MM.1S (cell line): Measurements from ENCODE around the gene DACH1.

ENCODE experiments used
- DNase-seq: peaks from one replicate; pipeline ENCODE4 v3.0.0-alpha.2; 2015
- H2AFZ ChIP-seq: fragments of 300-600 bp; sonication (generic); 2 replicates; pipeline ENCODE4 v1.6.0; 2016; ENCODE audit warnings: antibody characterized with exemption, low read length
- H3F3A ChIP-seq: fragments of 300-600 bp; sonication (generic); 2 replicates; pipeline ENCODE4 v1.6.1; 2016; ENCODE audit warnings: mild to moderate bottlenecking, antibody characterized with exemption, low read length, moderate library complexity, mixed read lengths; ENCODE audit not compliant: insufficient read depth
- H3K27ac ChIP-seq: fragments of 300-600 bp; sonication (generic); 2 replicates; pipeline ENCODE4 v1.5.1; 2016; ENCODE audit warnings: mild to moderate bottlenecking, low read length
- H3K27me3 ChIP-seq: fragments of 300-600 bp; sonication (generic); replicated peaks from 2 replicates; pipeline ENCODE4 v1.6.0; 2016; ENCODE audit warnings: low read length; ENCODE audit not compliant: insufficient read depth
- H3K36me3 ChIP-seq: fragments of 300-600 bp; sonication (generic); replicated peaks from 2 replicates; pipeline ENCODE4 v1.6.1; 2016; ENCODE audit warnings: mild to moderate bottlenecking, low read length, mixed read lengths; ENCODE audit not compliant: insufficient read depth
- H3K4me1 ChIP-seq: fragments of 300-600 bp; sonication (generic); 2 replicates; pipeline ENCODE4 v1.6.1; 2016; ENCODE audit warnings: low read length, mixed read lengths
- H3K4me2 ChIP-seq: fragments of 300-600 bp; sonication (generic); 2 replicates; pipeline ENCODE4 v1.6.0; 2016; ENCODE audit warnings: low read depth, low read length
- H3K4me3 ChIP-seq: fragments of 300-600 bp; sonication (generic); 2 replicates; pipeline ENCODE4 v1.5.1; 2016; ENCODE audit warnings: low read length, mixed read lengths
- H3K79me2 ChIP-seq: fragments of 300-600 bp; sonication (generic); 2 replicates; pipeline ENCODE4 v1.6.1; 2016; ENCODE audit warnings: mixed run types, low read length, mixed read lengths
- H3K9ac ChIP-seq: fragments of 300-600 bp; sonication (generic); 2 replicates; pipeline ENCODE4 v1.6.1; 2016; ENCODE audit warnings: low read length, mixed read lengths
- H3K9me2 ChIP-seq: fragments of 300-600 bp; sonication (generic); replicated peaks from 2 replicates; pipeline ENCODE4 v1.6.1; 2016; ENCODE audit warnings: mild to moderate bottlenecking, low read length, mixed read lengths; ENCODE audit not compliant: insufficient read depth
- H3K9me3 ChIP-seq: fragments of 300-600 bp; sonication (generic); replicated peaks from 2 replicates; pipeline ENCODE4 v1.6.1; 2016; ENCODE audit warnings: mild to moderate bottlenecking, low read length, mixed read lengths; ENCODE audit not compliant: insufficient read depth
- H4K20me1 ChIP-seq: fragments of 300-600 bp; sonication (generic); 2 replicates; pipeline ENCODE4 v1.6.1; 2016; ENCODE audit warnings: mild to moderate bottlenecking, low read length, moderate library complexity, mixed read lengths; ENCODE audit not compliant: insufficient read depth
- EZH2 ChIP-seq: fragments of 300-600 bp; sonication (generic); optimal IDR thresholded peaks from 2 replicates; pipeline ENCODE3; 2017; ENCODE audit warnings: low read depth, mild to moderate bottlenecking, antibody characterized with exemption, low read length, mixed read lengths
- EZH2phosphoT487 ChIP-seq: fragments of 300-600 bp; sonication (generic); IDR thresholded peaks from 2 replicates; pipeline ENCODE4 v1.6.1; 2018; ENCODE audit warnings: antibody characterized with exemption, low read length
- TF ChIP-seq, protein P1 (sequence below): fragments of 300-600 bp; sonication (generic); IDR thresholded peaks from 2 replicates; pipeline ENCODE4 v1.5.1; 2016; ENCODE audit warnings: antibody characterized with exemption, low read length, mixed read lengths

The DACH1 gene

DNA sequence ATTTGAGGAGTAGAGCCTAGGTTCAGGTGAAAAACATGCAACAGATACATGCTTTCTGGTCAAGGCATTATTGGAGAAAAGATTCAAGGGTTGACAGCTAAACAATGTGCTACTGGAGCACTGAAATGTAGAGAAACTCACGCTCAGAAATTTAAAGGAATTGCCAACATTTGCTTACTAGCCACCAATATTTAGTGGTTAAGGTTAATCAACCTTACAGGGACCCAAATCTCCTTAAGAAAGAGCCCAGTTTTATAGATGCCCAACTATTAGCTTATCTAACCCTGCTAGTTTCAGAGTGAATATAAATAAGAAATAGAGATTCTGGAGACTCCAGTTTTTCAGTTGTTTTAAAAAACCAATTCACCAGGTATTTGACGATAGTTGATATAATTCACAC is 203.6 kb downstream of the DACH1 start:
- Histone ChIP-seq H2AFZ (no peak overlapping the region), H3K4me2 (no peak overlapping the region), H3K79me2 (no peaks in the 10 kb centered on the region), H3K9me2 (no peaks in the 10 kb centered on the region), H3K27ac (no peak overlapping the region), H3K9ac (no peak overlapping the region), H3K36me3 (no peaks in the 10 kb centered on the region), H3K4me3 (no peak overlapping the region), H3K9me3 (no peaks in the 10 kb centered on the region), H4K20me1 (no peaks in the 10 kb centered on the region), H3F3A (no peaks in the 10 kb centered on the region), H3K4me1 (no peaks in the 10 kb centered on the region), H3K27me3 (no peaks in the 10 kb centered on the region)
- TF ChIP-seq EZH2 = no peak
- DNase-seq = no peak

DNA sequence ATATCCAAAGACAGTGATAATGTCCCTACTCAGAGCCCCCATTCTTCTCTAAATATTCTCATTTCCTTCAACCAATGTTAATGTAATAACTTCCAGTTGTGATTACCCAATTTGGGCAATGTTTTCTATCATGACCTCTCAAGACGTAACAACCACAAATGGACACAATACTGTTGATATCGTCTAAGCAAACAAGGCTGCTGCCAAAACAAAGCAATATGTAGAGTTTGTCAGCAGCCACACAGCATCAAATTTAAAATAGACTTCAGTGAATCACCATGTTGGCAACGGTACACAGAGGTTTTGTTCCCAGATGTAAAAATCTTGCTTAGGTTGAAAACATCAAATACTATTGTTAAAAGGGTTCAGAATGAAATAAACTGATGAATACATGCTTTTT is 205.1 kb downstream of the DACH1 start:
- no peaks in the 10 kb centered on the region for H3K4me1 ChIP-seq
- no peaks in the 10 kb centered on the region for H3K9me2 ChIP-seq
- no peak for TF ChIP-seq EZH2phosphoT487
- TF ChIP-seq, protein P1, sequence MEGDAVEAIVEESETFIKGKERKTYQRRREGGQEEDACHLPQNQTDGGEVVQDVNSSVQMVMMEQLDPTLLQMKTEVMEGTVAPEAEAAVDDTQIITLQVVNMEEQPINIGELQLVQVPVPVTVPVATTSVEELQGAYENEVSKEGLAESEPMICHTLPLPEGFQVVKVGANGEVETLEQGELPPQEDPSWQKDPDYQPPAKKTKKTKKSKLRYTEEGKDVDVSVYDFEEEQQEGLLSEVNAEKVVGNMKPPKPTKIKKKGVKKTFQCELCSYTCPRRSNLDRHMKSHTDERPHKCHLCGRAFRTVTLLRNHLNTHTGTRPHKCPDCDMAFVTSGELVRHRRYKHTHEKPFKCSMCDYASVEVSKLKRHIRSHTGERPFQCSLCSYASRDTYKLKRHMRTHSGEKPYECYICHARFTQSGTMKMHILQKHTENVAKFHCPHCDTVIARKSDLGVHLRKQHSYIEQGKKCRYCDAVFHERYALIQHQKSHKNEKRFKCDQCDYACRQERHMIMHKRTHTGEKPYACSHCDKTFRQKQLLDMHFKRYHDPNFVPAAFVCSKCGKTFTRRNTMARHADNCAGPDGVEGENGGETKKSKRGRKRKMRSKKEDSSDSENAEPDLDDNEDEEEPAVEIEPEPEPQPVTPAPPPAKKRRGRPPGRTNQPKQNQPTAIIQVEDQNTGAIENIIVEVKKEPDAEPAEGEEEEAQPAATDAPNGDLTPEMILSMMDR = no peak
- no peak for TF ChIP-seq EZH2
- H3K9me3 ChIP-seq = no peaks in the 10 kb centered on the region
- H3F3A ChIP-seq = no peaks in the 10 kb centered on the region
- no peak overlapping the region for H3K27ac ChIP-seq
- no peak overlapping the region for H2AFZ ChIP-seq
- no peak overlapping the region for H3K4me3 ChIP-seq
- no peaks in the 10 kb centered on the region for H3K27me3 ChIP-seq
- H3K4me2 ChIP-seq = no peak overlapping the region
- H3K9ac ChIP-seq = no peak overlapping the region
- no peaks in the 10 kb centered on the region for H3K36me3 ChIP-seq
- no peak for DNase-seq
- H4K20me1 ChIP-seq = no peaks in the 10 kb centered on the region
- H3K79me2 ChIP-seq = no peaks in the 10 kb centered on the region

DNA sequence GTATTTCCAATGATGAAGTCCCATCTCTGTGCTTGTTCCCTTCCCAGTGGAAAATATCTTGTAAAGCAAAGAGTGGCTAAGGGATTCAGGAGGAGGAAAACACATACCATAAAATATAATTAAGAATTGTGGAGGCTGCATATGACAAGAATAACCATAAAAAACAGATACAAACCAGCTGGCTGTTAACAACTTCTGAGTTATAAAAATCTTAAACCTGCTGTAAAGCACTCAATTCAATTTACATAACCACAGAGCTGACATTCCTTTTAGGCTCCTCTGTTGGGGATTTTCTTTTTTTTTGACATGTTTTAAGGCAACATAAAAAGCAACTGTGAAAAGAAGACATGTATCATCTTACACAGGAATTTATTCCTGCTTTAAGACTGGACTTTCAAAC is 207.6 kb downstream of the DACH1 start:
- Histone ChIP-seq H3K27ac (no peak overlapping the region), H3K4me3 (no peak overlapping the region), H3K9me3 (no peaks in the 10 kb centered on the region), H3K9me2 (no peaks in the 10 kb centered on the region), H3K4me1 (no peaks in the 10 kb centered on the region), H3K36me3 (no peaks in the 10 kb centered on the region), H2AFZ (no peak overlapping the region), H3K9ac (no peak overlapping the region), H3K79me2 (no peaks in the 10 kb centered on the region), H4K20me1 (no peaks in the 10 kb centered on the region), H3K4me2 (no peak overlapping the region), H3K27me3 (no peaks in the 10 kb centered on the region), H3F3A (no peaks in the 10 kb centered on the region)
- TF ChIP-seq EZH2phosphoT487 (no peak), EZH2 (no peak)
- TF ChIP-seq, protein P1 = no peak
- DNase-seq = no peak

DNA sequence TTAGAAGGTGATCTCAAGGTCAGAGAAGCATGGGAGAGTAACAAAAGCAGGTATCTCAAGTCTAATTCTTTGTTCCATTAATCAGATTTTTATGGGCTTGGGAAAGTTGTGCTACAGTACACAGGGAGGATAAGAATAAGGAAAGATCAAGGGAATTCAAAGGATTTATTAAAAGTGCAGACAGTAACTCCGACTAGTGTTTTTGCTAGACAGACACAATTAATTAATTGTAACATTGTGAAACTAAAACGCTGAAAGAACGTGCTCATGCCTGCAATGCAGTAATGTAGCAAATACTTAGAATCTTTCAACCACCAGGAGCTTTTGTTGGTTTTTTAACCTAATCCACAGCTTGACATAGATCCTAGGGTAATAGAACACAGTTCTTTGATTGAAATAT is 221.5 kb downstream of the DACH1 start:
- H3K79me2 ChIP-seq = no peaks in the 10 kb centered on the region
- no peaks in the 10 kb centered on the region for H3K36me3 ChIP-seq
- H2AFZ ChIP-seq = no peak overlapping the region
- DNase-seq = no peak
- no peak overlapping the region for H3K4me3 ChIP-seq
- no peak overlapping the region for H3K9ac ChIP-seq
- no peaks in the 10 kb centered on the region for H3K4me1 ChIP-seq
- H3K27me3 ChIP-seq = no peaks in the 10 kb centered on the region
- H4K20me1 ChIP-seq = no peaks in the 10 kb centered on the region
- no peaks in the 10 kb centered on the region for H3K9me2 ChIP-seq
- TF ChIP-seq, protein P1 = no peak
- no peak for TF ChIP-seq EZH2
- no peak for TF ChIP-seq EZH2phosphoT487
- no peaks in the 10 kb centered on the region for H3F3A ChIP-seq
- H3K9me3 ChIP-seq = no peaks in the 10 kb centered on the region
- no peak overlapping the region for H3K27ac ChIP-seq
- H3K4me2 ChIP-seq = no peak overlapping the region
